ENCODE data around the gene ACTR3.
A peak's percentile ranks its signal among the peaks of the same experiment; 100 is the strongest.

The ACTR3 gene

GRCh38 chr2:113876503-113877387, 13.1 kb upstream of the ACTR3 start:
- DNase-seq: peak; percentile 95

DNA sequence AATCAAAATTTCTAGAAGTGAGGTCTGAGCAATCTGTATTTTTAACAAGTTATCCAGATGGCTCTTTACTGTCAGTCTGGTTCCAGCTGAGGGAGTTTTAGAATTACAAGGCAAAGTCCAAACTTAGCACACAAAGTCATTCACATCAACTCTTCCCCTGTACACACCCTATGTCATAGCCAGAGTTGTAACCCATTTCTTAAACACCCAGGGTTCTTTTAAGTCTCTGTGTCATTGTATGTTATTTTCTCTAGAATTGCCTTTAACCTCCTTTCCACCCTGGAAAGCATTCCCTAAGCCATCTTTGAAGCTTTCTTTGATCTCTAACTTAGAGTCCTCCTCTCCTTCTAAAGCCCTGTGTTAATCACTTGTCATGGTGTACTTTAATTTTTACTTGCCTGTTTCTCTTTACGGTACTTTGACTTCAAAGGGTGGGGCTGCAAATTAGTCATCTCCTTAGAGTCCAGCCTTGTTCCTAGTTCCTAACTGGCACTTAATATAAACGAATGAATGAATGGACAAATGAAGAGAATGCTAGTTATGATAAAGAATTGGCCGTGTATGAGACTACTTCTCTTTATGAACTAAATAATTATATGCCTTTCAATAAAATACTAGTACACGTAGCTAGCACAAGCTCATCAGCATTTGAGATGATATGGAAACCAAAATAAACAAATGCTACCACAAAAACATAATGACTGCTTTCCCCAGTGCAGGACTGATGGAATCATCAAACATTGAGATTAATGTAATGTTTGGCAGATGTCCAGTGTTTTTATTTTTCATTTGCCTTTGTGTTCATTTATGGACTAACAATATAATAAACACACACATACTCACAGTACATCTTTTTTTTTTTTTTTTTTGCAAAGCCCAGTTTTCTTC, 11.9 kb upstream of the ACTR3 start:
- DNase-seq: peak; percentile 55

- DNase-seq: peak; percentile 46
These were observed 11.1 kb upstream of the ACTR3 start for GRCh38 chr2:113878743-113879142.

DNA sequence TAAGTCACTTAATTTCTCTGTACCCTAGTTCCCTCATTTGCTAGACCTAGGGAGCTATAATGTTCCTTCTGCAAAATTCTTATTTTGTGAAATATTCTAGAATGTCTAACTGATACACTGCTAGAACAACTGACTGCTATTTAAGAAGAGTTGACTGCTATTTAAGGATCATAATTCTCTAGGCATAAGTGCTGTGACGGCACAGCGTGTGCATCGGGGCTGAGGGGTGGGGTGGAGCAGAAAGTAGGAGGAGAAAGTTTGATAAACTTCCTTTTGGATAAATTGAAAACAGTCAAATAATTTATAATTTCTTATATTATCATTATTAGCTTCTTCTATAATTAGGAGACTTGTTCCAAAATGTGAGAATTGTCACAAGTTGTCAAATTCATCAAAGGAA, 10.4 kb upstream of the ACTR3 start:
- DNase-seq: no peak

GRCh38 chr2:113886479-113887008, 3.3 kb upstream of the ACTR3 start:
- no peak for DNase-seq

- DNase-seq: no peak
These were observed 2.7 kb upstream of the ACTR3 start for GRCh38 chr2:113887009-113887792.

DNA sequence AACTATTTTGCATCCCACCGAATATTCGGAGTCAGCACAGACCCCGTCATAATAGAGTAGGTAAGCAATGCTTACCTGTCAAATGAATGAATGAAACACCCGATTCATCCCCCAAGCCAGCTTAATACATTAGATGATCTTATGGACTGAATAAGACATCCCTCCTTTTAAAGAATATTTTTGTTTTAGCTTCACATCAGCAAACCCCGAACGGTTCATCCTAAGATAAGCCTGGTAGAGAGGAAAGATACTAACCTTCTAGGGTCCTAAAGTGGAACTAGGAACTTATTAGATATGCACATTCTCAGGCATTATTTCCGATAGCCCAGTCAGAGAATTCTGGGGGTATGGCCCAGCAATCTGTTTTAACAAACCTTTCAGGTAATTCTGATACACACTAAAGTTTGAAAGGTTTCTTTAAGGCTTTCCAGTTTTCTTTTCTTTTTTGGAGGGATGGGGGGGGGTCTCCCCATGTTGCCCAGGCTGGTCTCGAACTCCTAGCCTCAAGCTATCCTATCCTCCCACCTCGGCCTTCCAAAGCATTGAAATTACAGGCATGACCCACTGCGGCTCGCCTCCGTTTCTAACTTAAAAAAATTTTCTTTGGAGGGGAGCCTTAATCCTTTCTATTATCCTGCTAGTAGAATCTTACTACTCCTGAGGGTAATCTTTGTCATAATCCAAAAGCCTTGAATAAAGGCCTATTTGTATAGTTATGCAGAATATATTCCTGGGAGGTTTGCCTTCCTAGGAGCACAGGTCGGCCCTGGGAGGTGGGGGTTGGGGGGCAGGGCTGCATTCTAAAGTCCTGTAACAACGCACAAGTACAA, 1.0 kb upstream of the ACTR3 start:
- peak; percentile 48 for DNase-seq

- peak; percentile 64 for DNase-seq
These were observed 655 bp downstream of the ACTR3 start for GRCh38 chr2:113890253-113891235.

GRCh38 chr2:113891265-113891959, 1.5 kb downstream of the ACTR3 start:
- no peak for DNase-seq

- DNase-seq: no peak
These were observed 2.3 kb downstream of the ACTR3 start for GRCh38 chr2:113892004-113892710.

GRCh38 chr2:113894156-113894743, 4.4 kb downstream of the ACTR3 start:
- no peak for DNase-seq

DNA sequence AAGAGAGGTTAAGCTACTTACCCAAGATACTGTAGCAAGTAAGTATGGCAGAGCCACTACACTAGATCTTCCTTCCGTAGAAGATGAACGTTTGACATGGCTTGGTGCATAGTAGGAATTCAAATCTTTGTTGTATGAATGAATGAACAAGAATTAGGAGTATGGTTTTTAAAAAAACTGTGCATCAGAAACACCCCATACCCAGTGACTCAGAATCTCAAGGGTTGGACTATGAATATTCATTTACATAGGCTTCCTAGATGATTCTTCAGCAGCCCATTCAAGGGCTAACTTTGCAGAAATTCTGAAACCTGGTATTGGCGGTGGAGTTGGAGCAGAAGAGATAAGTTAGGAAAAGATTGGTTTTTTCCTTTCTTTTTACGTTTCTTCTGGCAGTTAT, 5.4 kb downstream of the ACTR3 start:
- DNase-seq: no peak

- no peak for DNase-seq
These were observed 6.1 kb downstream of the ACTR3 start for GRCh38 chr2:113895819-113896563.

GRCh38 chr2:113896791-113897190, 6.9 kb downstream of the ACTR3 start:
- DNase-seq: no peak

DNA sequence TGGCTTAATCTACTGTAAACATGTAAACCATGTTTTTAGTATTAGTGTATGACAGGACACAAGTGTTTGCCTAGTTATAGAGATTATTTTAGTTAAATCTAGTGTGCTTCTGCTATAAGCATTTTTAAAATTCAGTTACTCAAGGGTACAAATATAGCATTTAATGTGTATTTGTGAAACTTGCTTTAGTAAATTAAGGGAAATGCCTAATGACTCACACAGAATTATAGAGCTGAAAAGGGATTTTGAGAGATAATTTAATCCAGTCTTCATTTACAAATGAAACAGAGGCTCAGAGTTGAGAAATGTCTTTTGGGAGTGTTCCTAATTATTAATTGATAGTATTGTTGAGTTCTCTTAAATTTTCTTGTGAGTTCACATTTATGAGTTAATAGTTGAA, 8.2 kb downstream of the ACTR3 start:
- no peak for DNase-seq

GRCh38 chr2:113899166-113899565, 9.3 kb downstream of the ACTR3 start:
- no peak for DNase-seq

- DNase-seq: no peak
These were observed 12.1 kb downstream of the ACTR3 start for GRCh38 chr2:113901943-113902342.

GRCh38 chr2:113905886-113906285, 16.0 kb downstream of the ACTR3 start:
- no peak for DNase-seq
